GM21423 (cell line): ENCODE measurements around the gene TPST1.

Source experiments
- ATAC-seq: cut with Tn5 transposase; IDR thresholded peaks from one replicate; pipeline ENCODE4 v1.9.1; 2021; ENCODE audit warnings: mild to moderate bottlenecking, moderate library complexity; ENCODE audit not compliant: unreplicated experiment

TPST1 gene

DNA sequence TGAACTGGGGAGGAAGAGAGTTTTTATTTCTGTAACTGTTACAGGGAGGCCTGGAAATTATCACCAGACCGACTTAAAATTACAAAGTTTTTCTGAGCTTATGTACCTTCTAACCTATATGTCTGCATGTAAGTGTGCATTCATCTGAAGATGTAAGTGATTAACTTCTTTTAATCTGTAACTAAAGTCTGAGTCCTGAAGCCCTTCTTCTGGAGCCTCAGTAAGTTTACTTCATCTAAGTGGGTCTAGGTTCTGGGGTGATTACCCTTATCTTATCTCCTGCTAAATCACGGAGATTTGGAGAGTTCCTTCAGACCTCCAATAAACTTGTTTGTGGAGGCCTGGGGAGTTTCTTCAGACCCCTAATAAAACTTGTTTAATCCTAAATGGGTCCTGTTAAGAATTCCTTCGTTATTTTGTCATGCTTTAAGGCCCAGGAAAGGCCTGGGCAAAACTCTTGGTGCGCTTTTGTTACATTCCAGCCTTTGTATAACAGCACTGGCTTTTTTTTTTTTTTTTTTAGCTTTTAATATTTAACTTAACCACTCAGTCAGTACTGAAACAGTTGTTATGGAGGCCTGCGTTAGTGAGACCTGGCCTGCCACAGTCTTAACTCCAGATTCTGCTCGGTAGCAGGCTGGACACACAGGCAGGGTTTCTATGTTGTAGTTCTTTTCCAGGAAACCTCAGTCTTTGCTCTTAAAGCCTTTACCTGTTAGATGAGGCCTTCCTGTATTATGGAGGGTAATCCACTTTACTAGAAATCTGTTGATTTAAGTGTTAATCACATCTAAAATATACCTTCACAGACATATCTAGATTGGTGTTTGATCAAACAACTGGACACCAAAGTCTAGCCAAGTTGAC is 33.0 kb downstream of the TPST1 start:
- peak; percentile 81 for ATAC-seq

- ATAC-seq, result peak; percentile 41
Observed at GRCh38 chr7:66238773-66239466, 33.8 kb downstream of the TPST1 start.

DNA sequence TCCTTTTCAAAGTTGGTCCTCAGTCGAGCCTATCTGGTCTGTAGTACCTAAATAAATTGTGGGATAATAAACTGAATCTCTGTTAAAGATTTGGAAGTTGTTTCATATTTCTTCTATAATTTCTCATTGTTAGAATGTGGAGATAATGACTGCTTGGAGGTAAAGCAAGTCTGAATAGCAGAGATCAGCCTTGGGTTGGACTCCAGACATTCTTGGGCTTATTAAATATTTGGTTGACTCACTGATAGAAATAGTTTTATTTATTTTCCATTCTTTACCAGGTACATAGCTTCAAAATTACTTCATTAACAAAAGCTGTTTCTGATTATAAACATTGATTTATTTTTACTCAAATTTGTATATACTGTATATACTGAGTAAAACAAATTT is 34.3 kb downstream of the TPST1 start:
- ATAC-seq, result no peak

DNA sequence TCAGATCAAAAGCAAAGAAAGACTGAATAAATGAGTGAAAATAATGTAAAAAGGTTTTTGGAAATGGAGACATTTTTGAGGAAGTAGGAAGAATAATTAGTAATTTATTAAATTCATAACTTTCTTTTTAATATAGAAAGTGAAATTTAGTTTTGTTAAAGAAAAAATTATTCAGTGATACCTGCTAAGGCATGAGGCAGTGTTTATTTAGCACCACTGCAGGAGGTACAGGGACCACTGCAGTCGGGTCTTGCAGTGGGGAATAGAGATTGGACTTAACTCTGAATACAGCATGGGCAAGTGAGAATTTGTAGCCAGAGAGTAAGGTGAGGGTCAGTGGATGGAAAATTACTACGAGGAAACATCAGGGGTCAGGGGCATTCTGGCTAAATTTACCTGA is 39.9 kb downstream of the TPST1 start:
- no peak for ATAC-seq

- ATAC-seq, result no peak
Observed at GRCh38 chr7:66246554-66247171, 41.5 kb downstream of the TPST1 start.

DNA sequence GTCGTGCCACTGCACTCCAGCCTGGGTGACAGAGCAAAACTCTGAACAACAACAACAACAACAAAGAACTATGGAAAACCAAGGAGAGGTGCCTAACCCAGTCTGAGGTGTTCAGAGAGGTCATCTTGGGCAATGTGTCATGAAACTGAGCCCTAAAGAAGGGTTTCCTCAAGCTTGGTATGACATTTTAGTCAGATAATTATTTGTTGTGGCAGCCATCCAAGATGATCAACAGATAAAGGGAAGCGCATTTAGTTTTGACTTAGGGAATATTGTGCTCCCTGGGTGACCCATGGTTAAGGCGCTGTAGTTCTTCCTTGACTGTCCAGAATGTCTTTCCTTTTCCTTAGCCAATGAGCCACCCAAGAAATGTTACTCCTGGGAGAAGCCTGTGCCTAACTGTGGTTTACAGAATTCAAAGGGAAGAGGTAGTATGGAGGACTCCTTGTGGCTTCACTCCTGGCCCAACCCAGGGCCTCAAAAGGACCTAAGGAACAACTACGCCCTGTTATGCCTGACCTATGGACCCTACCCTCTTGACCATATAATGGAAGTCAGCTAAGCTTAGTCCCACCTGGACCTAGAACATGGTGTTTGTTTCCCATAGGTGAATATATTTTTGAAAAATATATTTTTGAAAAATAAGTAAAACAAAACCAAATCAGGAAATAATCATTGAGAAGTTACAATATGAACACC is 42.4 kb downstream of the TPST1 start:
- ATAC-seq, result no peak

DNA sequence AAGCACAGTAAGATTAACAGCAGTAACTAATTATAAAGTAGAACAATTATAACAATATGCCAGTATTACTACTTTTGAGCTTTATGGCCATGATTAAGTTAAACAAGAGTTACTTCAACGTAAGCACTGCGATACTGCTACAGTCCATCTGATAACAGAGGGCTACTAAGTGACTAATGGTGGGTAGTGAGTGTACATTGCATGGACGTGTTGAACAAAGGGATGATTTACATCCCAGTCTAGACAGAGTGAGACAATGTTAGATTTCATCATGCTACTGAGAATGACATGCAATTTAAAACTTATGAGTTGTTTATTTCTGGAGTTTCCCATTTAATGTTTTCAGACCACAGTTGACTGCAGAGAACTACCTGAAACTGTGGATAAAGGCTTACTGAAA is 45.6 kb downstream of the TPST1 start:
- no peak for ATAC-seq

- no peak for ATAC-seq
Observed at GRCh38 chr7:66255534-66256100, 50.5 kb downstream of the TPST1 start.

DNA sequence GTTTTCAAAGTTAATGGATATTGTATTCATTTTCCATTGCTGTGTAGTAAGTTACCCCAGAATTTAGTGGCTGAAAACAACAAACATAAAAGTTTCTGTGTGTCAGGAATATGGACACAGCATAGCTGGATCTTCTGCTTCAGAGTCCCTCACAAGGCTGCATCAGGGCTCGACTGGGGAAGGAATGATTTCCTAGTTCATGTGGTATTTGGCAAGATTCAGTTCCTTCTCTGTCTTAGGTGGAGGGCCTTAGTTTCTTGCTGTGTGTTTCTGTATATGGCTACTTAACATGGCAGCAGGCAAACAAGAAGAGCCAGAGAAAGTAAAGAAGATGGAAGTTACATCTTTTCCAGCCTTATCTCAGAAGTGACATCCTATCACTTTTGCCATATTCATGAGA is 51.1 kb downstream of the TPST1 start:
- ATAC-seq, result no peak

DNA sequence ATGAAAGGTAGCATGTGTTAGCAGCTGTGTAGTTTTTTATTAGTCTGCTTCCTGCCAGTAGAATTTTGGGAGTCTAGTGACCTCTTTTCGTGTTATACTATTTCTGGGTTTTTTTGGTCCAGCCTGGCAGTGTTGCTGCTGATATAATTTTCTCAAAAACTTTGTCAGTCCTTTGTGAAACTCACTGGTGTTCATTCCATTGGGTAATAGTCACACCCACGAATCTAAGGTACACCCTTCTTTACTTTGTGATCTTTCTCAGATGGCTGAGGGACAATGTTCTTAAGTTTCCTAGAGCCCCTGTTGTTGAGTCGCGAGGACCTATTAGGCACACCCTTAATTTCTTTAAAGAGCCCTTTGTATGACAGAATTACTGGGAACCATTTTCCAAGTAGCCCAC is 52.3 kb downstream of the TPST1 start:
- no peak for ATAC-seq

DNA sequence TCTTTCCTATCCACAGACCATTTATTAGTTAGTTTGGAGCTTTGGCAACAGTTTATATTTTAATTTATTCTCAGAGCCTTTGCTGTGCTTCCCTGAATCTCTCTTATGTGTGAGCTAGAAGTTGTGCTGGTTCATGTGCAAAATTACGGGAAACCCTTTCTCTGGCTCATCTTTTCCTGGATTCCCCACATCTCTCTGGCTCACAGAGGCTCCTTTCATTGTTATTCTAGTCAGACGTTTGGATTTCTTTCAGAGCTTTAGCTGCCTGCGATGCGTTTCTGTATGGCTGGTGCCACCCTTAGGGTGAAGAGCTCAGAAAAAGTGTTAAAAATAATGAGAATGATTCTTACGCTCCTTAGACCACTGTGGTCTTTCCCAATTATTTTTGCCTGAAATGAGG is 53.3 kb downstream of the TPST1 start:
- ATAC-seq, result no peak

- no peak for ATAC-seq
Observed at GRCh38 chr7:66261941-66262340, 56.8 kb downstream of the TPST1 start.

- ATAC-seq, result no peak
Observed at GRCh38 chr7:66263936-66264335, 58.8 kb downstream of the TPST1 start.

GRCh38 chr7:66265566-66265965 is 60.4 kb downstream of the TPST1 start:
- ATAC-seq, result no peak

DNA sequence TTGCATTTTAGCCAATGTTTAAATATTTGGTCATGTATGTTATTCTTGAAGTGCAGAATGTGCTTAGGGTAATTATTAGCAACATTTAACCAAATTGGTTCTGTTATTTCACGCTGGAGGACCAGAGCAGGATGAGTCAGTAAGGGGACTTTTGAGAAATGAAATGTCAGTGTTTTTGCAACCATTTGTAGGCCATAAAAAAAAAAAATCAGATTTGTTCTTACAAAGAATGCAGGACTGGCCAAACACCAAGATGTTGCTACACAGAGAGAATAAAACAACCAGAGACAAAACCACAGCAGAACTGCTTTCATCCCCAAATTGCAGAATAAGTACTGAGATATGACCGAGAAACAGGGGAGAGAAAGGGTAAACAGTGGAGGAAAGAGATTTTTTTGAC is 62.1 kb downstream of the TPST1 start:
- no peak for ATAC-seq

- ATAC-seq, result no peak
Observed at GRCh38 chr7:66269978-66270377, 64.8 kb downstream of the TPST1 start.

- ATAC-seq, result no peak
Observed at GRCh38 chr7:66272321-66272720, 67.2 kb downstream of the TPST1 start.

DNA sequence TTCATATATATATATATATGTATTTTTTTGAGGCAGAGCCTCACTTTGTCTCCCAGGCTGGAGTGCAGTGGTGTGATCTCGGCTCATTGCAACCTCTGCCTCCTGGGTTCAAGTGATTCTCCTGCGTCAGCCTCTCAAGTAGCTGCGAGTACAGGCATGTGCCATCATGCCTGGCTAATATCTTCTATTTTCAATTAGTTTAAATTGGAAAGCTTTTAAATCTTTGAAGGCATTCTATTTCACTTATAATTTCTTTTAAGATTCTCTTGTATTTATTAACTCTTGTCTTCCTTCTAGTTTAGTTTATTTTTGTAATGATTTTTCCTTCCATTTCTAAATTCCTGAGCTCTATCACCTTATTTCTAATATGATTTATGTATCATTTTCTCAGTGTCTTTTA is 71.2 kb downstream of the TPST1 start:
- ATAC-seq, result no peak

- ATAC-seq, result no peak
Observed at GRCh38 chr7:66277492-66277891, 72.4 kb downstream of the TPST1 start.

- no peak for ATAC-seq
Observed at GRCh38 chr7:66279912-66280311, 74.8 kb downstream of the TPST1 start.
